Ectodermal cell (in vitro differentiated cells): ENCODE results near the gene IQCN.

Experiments used
- H3K27ac ChIP-seq: 2 replicates; pipeline ENCODE4 v1.7.0; 2013; ENCODE audit warnings: mild to moderate bottlenecking, low read depth, low read length; ENCODE audit not compliant: insufficient read depth, poor library complexity, severe bottlenecking
- H3K27me3 ChIP-seq: 2 replicates; pipeline ENCODE4 v1.7.0; 2013; ENCODE audit warnings: mild to moderate bottlenecking, low read length; ENCODE audit not compliant: insufficient read depth, control insufficient read depth, poor library complexity, severe bottlenecking
- H3K36me3 ChIP-seq: one replicate; pipeline ENCODE4 v1.7.0; 2013; ENCODE audit warnings: low read length; ENCODE audit not compliant: control insufficient read depth, insufficient read depth
- H3K4me1 ChIP-seq: one replicate; pipeline ENCODE4 v1.7.0; 2013; ENCODE audit warnings: low read length; ENCODE audit not compliant: control insufficient read depth, insufficient read depth
- H3K4me3 ChIP-seq: 2 replicates; pipeline ENCODE4 v1.7.0; 2013; ENCODE audit warnings: low read depth, low read length, control low read depth; ENCODE audit not compliant: insufficient read depth
- H3K9me3 ChIP-seq: 2 replicates; pipeline ENCODE4 v1.7.0; 2013; ENCODE audit warnings: mild to moderate bottlenecking, low read length, moderate library complexity; ENCODE audit not compliant: control insufficient read depth
- WGBS, 2 experiments: methylation state at CpG; one replicate each; pipeline ENCODE4 v1.1.7; 2013; ENCODE audit warnings: missing lambda C conversion rate in 2 of 2; 5-methylcytosine and 5-hydroxymethylcytosine counted together

Gene IQCN

GRCh38 chr19:18264137-18264854 lies 10.0 kb downstream of the IQCN start:
- H3K4me3 ChIP-seq = no peak overlapping the region

DNA sequence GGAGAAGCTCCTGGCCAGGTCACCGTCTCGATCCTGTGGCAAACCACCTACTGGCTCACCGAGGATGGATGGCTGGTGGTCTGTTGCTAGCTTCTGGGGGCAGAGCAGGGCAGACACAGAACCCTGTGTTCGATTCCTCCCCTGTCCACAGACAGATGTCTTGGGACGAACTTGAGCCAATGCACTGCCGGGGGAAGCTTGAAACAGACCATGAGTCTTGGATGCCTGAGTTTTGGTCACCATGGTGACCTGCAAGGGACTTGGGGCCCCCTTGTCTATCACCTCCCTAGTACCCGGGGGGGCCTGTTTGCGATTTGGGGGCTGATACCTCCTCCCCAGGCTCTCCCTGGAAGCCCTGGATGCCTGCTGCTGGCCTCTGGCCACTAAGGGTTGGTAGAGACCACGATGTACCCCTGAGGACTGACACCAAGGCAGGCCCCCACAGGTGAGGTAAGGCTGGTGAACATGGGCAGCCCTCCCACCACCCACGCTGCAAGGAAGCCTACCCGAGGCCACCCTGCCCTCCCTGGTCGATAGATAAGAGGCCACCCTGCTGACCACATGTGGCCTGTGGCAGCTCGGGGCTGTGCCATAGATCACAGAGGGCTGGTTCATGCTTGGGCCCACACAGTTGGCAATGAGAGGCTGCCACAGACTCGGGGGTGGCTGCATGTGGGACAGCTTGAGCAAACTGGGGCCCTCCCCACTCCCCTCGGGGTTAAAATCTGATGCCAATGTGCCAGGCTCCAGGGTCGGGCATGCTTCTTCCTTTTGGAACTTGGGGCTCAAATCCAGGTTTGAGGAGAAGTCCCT lies 10.7 kb downstream of the IQCN start:
- H3K36me3 ChIP-seq = peaks cover 14% of the 10 kb centered on the region
- no peak overlapping the region for H3K4me3 ChIP-seq
- H3K27me3 ChIP-seq = no peaks in the 10 kb centered on the region
- no peak overlapping the region for H3K27ac ChIP-seq
- H3K4me1 ChIP-seq = no peaks in the 10 kb centered on the region
- 93% methylated on average over 16 of the region's 16 CpGs for WGBS, 2 experiments
- H3K9me3 ChIP-seq = no peaks in the 10 kb centered on the region

More at GRCh38 chr19:18264137-18264854, 10.0 kb downstream of the IQCN start:
- H3K36me3 ChIP-seq = peaks cover 14% of the 10 kb centered on the region
- H3K27ac ChIP-seq = no peak overlapping the region
- H3K9me3 ChIP-seq = no peaks in the 10 kb centered on the region
- H3K4me1 ChIP-seq = no peaks in the 10 kb centered on the region
- WGBS, 2 experiments = 95 to 96% methylated on average over 23 of the region's 23 CpGs
- no peaks in the 10 kb centered on the region for H3K27me3 ChIP-seq

- no peak overlapping the region for H3K27ac ChIP-seq
- H3K9me3 ChIP-seq = no peaks in the 10 kb centered on the region
- H3K4me3 ChIP-seq = no peak overlapping the region
- no peaks in the 10 kb centered on the region for H3K4me1 ChIP-seq
- no peaks in the 10 kb centered on the region for H3K27me3 ChIP-seq
- peaks cover 14% of the 10 kb centered on the region for H3K36me3 ChIP-seq
- 95 to 96% methylated on average over 10 of the region's 10 CpGs for WGBS, 2 experiments
These were observed 11.3 kb downstream of the IQCN start for GRCh38 chr19:18262917-18263316.

GRCh38 chr19:18262144-18262543 lies 12.1 kb downstream of the IQCN start:
- no peaks in the 10 kb centered on the region for H3K9me3 ChIP-seq
- H3K36me3 ChIP-seq = peaks cover 14% of the 10 kb centered on the region
- no peaks in the 10 kb centered on the region for H3K27me3 ChIP-seq
- H3K4me3 ChIP-seq = no peak overlapping the region
- H3K27ac ChIP-seq = no peak overlapping the region
- no peaks in the 10 kb centered on the region for H3K4me1 ChIP-seq

DNA sequence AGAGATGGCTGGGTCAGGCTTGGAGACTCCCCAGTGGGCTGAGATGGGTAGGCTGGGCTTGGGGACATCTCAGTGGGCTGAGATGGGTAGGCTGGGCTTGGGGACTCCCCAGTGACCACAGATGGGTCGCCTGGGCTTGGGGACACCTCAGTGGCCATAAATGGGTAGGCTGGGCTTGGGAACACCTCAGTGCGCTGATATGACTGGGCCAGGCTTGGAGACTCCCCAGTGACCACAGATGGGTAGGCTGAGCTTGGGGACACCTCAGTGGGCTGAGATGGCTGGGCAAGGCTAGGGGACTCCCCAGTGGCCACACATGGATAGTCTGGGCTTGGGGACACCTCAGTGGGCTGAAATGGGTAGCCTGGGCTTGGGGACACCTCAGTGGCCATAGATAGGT lies 12.8 kb downstream of the IQCN start:
- no peak overlapping the region for H3K27ac ChIP-seq
- H3K4me3 ChIP-seq = no peak overlapping the region
- H3K4me1 ChIP-seq = no peaks in the 10 kb centered on the region
- no peaks in the 10 kb centered on the region for H3K27me3 ChIP-seq
- H3K36me3 ChIP-seq = peaks cover 10% of the 10 kb centered on the region
- H3K9me3 ChIP-seq = no peaks in the 10 kb centered on the region
- WGBS, 2 experiments = 84 to 87% methylated on average over 2 of the region's 2 CpGs

DNA sequence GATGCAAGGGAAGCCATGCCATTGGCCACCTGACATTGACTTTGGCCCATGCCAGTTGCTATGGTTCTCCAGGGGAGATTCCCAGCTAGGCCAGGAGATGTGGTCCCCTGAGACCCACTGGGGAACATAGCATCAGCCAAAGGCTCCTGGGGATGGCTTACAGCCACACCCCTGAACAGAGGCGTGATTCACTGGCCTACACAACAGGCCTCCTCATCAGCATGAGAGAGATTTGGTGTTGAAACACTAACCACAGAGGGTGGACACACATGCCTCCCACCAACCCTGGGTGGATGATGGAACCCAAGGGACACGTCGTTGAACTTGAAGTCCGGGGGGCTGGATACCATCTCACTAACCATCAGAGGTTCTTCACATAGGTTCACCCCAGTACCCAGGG lies 14.4 kb downstream of the IQCN start:
- H3K4me3 ChIP-seq = no peak overlapping the region
- 94% methylated on average over 4 of the region's 4 CpGs for WGBS, 2 experiments
- no peak overlapping the region for H3K27ac ChIP-seq

DNA sequence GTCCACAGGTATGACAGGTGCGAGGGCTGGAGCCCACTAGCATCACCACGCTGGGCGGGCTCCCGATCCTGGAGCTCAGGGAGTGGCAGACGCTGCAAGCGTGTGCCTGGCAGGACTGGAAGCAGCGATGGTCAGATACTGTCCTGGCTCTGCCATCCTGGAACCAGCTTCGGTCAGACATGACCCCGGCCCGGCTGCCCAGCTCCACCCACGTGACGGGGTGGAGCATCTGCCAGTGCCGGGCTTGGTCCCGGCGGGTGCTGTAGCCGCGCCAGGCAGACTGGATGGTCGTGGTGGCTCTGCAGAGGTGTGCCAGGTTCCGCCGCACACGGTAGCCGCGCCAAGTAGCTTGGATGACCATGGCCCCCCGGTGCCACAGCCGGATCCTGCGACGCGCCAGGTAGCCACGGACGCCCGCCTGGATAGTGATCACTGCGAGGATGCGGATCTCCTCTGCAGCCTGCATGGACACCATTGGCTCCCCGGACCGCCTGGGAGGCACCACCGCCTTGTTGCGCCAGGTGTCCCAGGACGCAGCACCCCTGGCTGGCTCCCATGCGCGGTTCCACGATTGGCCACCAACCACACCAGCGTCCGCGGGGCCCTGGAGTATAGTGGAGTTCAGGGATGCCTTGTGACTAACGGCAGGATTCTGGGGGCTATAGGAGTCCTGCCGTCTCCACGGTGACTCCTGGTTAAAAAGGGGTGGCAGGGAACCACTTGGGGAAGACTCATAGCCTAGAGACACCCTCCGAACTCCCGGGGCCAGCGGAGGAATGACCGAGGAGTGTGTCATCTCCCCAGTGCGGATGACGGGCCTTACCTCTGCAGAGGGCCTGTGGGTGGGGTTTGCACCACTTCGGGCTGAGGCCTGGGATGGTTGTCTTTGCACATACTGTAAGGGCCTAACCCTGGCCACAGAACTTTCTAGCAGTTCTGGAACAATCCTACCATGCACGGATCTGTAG lies 16.5 kb downstream of the IQCN start:
- WGBS, 2 experiments = 94 to 95% methylated on average over 55 of the region's 55 CpGs
- Histone ChIP-seq H3K27ac (no peak overlapping the region), H3K4me1 (no peaks in the 10 kb centered on the region), H3K36me3 (no peaks in the 10 kb centered on the region), H3K27me3 (peaks cover 25% of the 10 kb centered on the region), H3K4me3 (no peak overlapping the region), H3K9me3 (no peaks in the 10 kb centered on the region)

More for the DNA sequence above, 14.4 kb downstream of the IQCN start:
- H3K36me3 ChIP-seq = no peaks in the 10 kb centered on the region
- H3K9me3 ChIP-seq = no peaks in the 10 kb centered on the region
- H3K27me3 ChIP-seq = peaks cover 7% of the 10 kb centered on the region
- H3K4me1 ChIP-seq = no peaks in the 10 kb centered on the region

DNA sequence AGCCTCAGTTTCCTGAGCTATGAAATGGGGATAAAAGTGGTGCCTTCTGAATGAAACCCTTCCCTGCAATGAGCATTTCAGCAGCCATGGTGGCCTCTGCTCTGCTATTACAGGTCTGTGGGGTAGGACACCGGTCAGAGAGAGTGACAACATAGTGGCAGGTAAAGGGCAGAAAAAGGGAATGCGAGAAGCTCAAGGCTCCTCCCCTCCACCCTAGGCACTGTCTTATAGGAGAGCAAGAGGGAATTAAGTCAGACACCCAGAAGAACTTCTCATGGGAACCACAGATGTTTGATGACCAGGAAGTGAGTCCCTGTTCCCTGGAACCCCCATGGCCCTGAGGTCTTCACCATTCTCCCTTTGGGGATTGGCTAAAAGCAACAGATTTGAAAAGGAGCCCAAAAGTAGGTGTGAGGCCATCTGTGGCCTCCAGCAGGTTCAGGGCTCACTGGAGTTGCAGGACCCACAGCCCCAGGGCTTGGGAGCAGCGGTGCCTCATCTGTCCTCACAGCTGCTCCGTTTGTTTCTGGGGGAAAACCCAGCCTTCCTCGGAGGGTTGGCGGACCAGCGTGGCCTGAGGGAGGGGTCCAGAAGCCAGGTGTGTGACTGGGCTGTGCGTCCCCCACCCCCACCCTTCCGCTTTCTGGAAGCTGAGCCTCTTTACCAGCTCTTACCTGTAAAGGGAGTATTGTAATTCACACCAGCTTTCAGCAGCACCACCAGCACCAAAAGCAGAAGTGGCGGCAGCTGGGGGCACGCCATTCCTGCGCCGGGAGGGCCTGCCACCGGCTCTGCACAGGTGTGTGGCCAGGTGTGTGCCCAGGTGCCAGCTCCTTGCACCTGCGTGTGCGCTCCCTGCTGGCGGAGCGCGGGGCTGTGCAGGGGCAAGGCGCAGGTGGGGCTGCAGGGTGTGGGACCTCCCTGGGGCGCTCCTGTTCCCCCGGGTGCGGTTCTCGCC lies 19.4 kb downstream of the IQCN start:
- H3K27ac ChIP-seq = no peak overlapping the region
- H3K27me3 ChIP-seq = peaks cover 31% of the 10 kb centered on the region
- no peaks in the 10 kb centered on the region for H3K4me1 ChIP-seq
- no peaks in the 10 kb centered on the region for H3K9me3 ChIP-seq
- no peak overlapping the region for H3K4me3 ChIP-seq
- no peaks in the 10 kb centered on the region for H3K36me3 ChIP-seq
- 58 to 61% methylated on average over 24 of the region's 24 CpGs for WGBS, 2 experiments

DNA sequence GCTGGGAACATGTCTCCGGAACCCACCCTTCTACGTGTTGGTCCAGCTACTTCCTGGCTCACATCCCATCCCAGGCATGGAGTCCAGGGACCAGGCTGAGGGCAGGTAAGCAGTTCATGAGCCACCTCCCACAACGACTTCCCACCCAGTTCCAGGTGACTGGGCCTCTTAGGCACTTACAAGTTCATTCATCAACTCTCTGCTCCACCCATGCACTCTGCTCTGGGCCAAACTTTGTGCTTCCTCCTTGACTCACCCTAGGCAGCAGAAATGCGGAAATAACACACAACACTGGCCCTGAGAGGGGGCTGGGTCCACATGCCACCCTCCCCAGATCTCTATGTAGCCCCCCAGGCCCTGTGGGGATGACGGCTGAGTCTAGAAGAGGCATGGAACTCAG lies 20.5 kb downstream of the IQCN start:
- Histone ChIP-seq H3K27me3 (peaks cover 31% of the 10 kb centered on the region), H3K4me1 (no peaks in the 10 kb centered on the region), H3K9me3 (no peaks in the 10 kb centered on the region), H3K4me3 (no peak overlapping the region), H3K27ac (no peak overlapping the region), H3K36me3 (no peaks in the 10 kb centered on the region)
- 64 to 72% methylated on average over 5 of the region's 5 CpGs for WGBS, 2 experiments
